Panc1 (cell line): ENCODE measurements around the gene TBC1D8B. TPM values are rescaled to one million over a fixed set of nuclear protein-coding genes. Genes with fewer than 3 reads are reported as not detected.
"Not testable (repeated sequence)": the region's sequence is repeated elsewhere in the genome, so short reads cannot be mapped to it uniquely, and the experiment has no call there.

Experiments
- ATAC-seq: fragments of 200-7000 bp; cut with Tn5 transposase; 2 replicates; pipeline ENCODE4 v1.9.1; 2020; ENCODE audit warnings: mild to moderate bottlenecking, moderate library complexity
- BruUV-seq: library from RNA; stranded (reverse); fragments of 400-500 nt; replicated peaks from 2 replicates; lab custom pipeline; 2021; lab: Mats Ljungman, UMichigan
- CTCF ChIA-PET: fragments of 300-600 bp; sonication (Branson Sonifier 250); formaldehyde crosslinking; loops from one replicate; lab custom pipeline; 2022; ENCODE audit warnings: antibody characterized with exemption; lab: Charles Lee
- POLR2A ChIA-PET: fragments of 300-600 bp; sonication (Branson Sonifier 250); formaldehyde crosslinking; loops from one replicate; lab custom pipeline; 2022; ENCODE audit warnings: antibody characterized with exemption; lab: Charles Lee
- DNase-seq: peaks from one replicate; pipeline ENCODE4 v3.0.0-alpha.2; 2010; ENCODE audit warnings: low read depth, low spot score
- H3K27ac ChIP-seq: 2 replicates; pipeline ENCODE4 v1.5.1; 2011; ENCODE audit warnings: mild to moderate bottlenecking, low read length, inconsistent platforms
- H3K27me3 ChIP-seq: fragments of 200-500 bp; sonication (Bioruptor generic); 2 replicates; pipeline ENCODE4 v1.6.0; 2014; ENCODE audit warnings: low read length, inconsistent platforms; ENCODE audit not compliant: control insufficient read depth, insufficient read depth
- H3K36me3 ChIP-seq: fragments of 200-500 bp; sonication (Bioruptor generic); 2 replicates; pipeline ENCODE4 v1.5.1; 2014; ENCODE audit warnings: inconsistent platforms, mild to moderate bottlenecking, low read length, moderate library complexity; ENCODE audit not compliant: control insufficient read depth, insufficient read depth
- H3K4me1 ChIP-seq: 2 replicates; pipeline ENCODE4 v1.5.1; 2011; ENCODE audit warnings: inconsistent platforms, mild to moderate bottlenecking, low read length, moderate library complexity; ENCODE audit not compliant: control insufficient read depth, insufficient read depth
- H3K4me3 ChIP-seq, 2 experiments: 2 replicates each; pipeline ENCODE4 v1.5.1; 2011 to 2012; ENCODE audit warnings: low read depth in 2 of 2, low read length in 2 of 2, mild to moderate bottlenecking in 2 of 2, inconsistent platforms in 1 of 2, moderate library complexity in 1 of 2
- H3K9me3 ChIP-seq: fragments of 200-500 bp; sonication (Bioruptor generic); 2 replicates; pipeline ENCODE4 v1.5.1; 2014; ENCODE audit warnings: low read depth, mild to moderate bottlenecking, inconsistent platforms, low read length, moderate library complexity; ENCODE audit not compliant: control insufficient read depth, insufficient read depth
- POLR2AphosphoS5 ChIP-seq: IDR thresholded peaks from 2 replicates; pipeline ENCODE4 v1.6.1; 2012; ENCODE audit warnings: mild to moderate bottlenecking, low read depth, low read length, moderate library complexity
- SIN3A ChIP-seq: IDR thresholded peaks from 2 replicates; pipeline ENCODE4 v1.6.1; 2012; ENCODE audit warnings: low read depth, mild to moderate bottlenecking, low read length, moderate library complexity, borderline replicate concordance; ENCODE audit not compliant: insufficient read depth
- TCF7L2 ChIP-seq: IDR thresholded peaks from 2 replicates; pipeline ENCODE4 v1.6.1; 2011; ENCODE audit warnings: mild to moderate bottlenecking, low read depth, low read length, inconsistent platforms
- in situ Hi-C: cut with HindIII; loops from 2 replicates; pipeline ENCODE4 v1.10.0; 2016; ENCODE audit warnings: low sequenced_read_pairs, low pct_unique_long_range_greater_than_20kb
- intact Hi-C: fragments of 100-400 bp; cut with micrococcal nuclease; formaldehyde crosslinking; loops from one replicate; pipeline ENCODE4 v1.10.0; 2022; ENCODE audit not compliant: unreplicated experiment
- total RNA-seq: library from RNA; stranded (reverse); gene quantifications from one replicate; pipeline ENCODE4 v1.2.1, GENCODE V29; 2021; ENCODE audit not compliant: unreplicated experiment
- TF ChIP-seq, protein P1 (sequence below), 2 experiments: IDR thresholded peaks; 2 replicates each; pipeline ENCODE4 v1.6.1; 2011 to 2012; ENCODE audit warnings: low read depth in 2 of 2, control low read depth in 1 of 2, low read length in 1 of 2, mild to moderate bottlenecking in 1 of 2, moderate library complexity in 1 of 2; ENCODE audit not compliant: insufficient read depth in 1 of 2
- TF ChIP-seq, protein P2 (sequence below): fragments of 450-650 bp; IDR thresholded peaks from 2 replicates; pipeline ENCODE4 v1.5.1; 2017; ENCODE audit warnings: mild to moderate bottlenecking

Gene TBC1D8B
- total RNA-seq, 1 experiment from 2014 or later, result 8.9 TPM

DNA sequence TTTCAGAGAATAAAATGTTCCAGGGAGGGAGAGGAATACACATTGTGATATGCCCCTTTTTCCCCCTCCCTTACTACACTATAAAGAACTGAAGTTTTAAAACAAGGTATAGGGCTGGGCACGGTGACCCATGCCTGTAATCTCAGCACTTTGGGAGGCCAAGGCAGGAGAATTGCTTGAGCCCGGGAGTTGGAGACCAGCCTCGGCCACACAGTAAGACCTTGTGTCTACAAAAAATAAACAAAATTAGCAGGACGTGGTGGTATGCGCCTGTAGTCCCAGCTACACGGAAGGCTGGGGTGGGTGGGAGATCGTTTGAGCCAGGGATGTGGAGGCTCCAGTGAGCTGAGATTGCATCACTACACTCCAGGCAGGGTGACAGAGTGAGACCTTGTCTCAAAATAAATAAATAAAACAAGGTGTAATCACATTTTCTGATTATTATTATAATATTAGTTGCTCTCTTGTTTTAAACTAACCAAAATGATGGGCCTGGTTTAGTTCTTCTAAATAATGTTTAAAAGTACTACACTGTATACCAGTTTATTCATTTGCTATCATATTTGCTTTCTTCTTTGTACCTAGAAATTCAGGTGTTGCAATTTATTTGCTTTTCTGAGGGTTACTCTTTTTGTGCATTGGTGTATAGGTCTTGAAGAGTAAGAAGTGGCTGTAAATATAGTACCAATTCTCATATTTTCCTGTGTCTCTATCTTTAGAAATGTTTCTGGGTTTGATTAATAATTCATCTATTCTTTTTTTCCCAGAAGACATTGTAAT lies 8.8 kb downstream of the TBC1D8B start:
- no peak overlapping the region for H3K27ac ChIP-seq
- no peak for DNase-seq
- intact Hi-C loops, result no loop called here
- no peaks in the 10 kb centered on the region for H3K36me3 ChIP-seq
- no TSS peak for BruUV-seq
- TF ChIP-seq SIN3A (no peak), POLR2AphosphoS5 (no peak), TCF7L2 (no peak)
- TF ChIP-seq, protein P1, sequence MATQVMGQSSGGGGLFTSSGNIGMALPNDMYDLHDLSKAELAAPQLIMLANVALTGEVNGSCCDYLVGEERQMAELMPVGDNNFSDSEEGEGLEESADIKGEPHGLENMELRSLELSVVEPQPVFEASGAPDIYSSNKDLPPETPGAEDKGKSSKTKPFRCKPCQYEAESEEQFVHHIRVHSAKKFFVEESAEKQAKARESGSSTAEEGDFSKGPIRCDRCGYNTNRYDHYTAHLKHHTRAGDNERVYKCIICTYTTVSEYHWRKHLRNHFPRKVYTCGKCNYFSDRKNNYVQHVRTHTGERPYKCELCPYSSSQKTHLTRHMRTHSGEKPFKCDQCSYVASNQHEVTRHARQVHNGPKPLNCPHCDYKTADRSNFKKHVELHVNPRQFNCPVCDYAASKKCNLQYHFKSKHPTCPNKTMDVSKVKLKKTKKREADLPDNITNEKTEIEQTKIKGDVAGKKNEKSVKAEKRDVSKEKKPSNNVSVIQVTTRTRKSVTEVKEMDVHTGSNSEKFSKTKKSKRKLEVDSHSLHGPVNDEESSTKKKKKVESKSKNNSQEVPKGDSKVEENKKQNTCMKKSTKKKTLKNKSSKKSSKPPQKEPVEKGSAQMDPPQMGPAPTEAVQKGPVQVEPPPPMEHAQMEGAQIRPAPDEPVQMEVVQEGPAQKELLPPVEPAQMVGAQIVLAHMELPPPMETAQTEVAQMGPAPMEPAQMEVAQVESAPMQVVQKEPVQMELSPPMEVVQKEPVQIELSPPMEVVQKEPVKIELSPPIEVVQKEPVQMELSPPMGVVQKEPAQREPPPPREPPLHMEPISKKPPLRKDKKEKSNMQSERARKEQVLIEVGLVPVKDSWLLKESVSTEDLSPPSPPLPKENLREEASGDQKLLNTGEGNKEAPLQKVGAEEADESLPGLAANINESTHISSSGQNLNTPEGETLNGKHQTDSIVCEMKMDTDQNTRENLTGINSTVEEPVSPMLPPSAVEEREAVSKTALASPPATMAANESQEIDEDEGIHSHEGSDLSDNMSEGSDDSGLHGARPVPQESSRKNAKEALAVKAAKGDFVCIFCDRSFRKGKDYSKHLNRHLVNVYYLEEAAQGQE (IDR thresholded peaks at IDR 0.05; ENCODE audit: insufficient read depth in 1 of 2, low read depth in 2 of 2, low read length in 1 of 2), result no peak
- TF ChIP-seq, protein P2, sequence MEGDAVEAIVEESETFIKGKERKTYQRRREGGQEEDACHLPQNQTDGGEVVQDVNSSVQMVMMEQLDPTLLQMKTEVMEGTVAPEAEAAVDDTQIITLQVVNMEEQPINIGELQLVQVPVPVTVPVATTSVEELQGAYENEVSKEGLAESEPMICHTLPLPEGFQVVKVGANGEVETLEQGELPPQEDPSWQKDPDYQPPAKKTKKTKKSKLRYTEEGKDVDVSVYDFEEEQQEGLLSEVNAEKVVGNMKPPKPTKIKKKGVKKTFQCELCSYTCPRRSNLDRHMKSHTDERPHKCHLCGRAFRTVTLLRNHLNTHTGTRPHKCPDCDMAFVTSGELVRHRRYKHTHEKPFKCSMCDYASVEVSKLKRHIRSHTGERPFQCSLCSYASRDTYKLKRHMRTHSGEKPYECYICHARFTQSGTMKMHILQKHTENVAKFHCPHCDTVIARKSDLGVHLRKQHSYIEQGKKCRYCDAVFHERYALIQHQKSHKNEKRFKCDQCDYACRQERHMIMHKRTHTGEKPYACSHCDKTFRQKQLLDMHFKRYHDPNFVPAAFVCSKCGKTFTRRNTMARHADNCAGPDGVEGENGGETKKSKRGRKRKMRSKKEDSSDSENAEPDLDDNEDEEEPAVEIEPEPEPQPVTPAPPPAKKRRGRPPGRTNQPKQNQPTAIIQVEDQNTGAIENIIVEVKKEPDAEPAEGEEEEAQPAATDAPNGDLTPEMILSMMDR, result no peak
- no peaks in the 10 kb centered on the region for H3K4me1 ChIP-seq
- no peaks in the 10 kb centered on the region for H3K27me3 ChIP-seq
- no peak overlapping the region for H3K4me3 ChIP-seq
- POLR2A ChIA-PET, result no interaction called here
- no peak for ATAC-seq
- no peaks in the 10 kb centered on the region for H3K9me3 ChIP-seq
- in situ Hi-C loops, result no loop called here
- CTCF ChIA-PET, result no interaction called here

DNA sequence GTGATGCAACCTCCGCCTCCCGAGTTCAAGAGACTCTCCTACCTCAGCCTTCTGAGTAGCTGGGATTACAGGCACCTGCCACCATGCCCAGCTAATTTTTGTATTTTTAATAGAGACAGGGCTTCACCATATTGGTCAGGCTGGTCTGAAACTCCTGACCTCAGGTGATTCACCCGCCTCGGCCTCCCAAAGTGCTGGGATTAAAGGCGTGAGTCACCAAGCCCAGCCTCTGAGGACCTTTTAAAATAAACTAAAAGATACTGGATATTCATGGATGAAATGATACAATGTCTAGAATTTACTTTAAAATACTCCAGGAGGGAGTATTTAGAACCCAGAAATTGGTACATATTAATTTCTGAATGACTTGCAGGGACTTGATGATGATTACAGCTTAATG lies 10.5 kb downstream of the TBC1D8B start:
- H3K36me3 ChIP-seq, BruUV-seq, in situ Hi-C loops, H3K4me1 ChIP-seq, CTCF ChIA-PET, POLR2A ChIA-PET, DNase-seq, H3K27me3 ChIP-seq, H3K9me3 ChIP-seq, H3K4me3 ChIP-seq, H3K27ac ChIP-seq, intact Hi-C loops, ATAC-seq: not testable (repeated sequence)

DNA sequence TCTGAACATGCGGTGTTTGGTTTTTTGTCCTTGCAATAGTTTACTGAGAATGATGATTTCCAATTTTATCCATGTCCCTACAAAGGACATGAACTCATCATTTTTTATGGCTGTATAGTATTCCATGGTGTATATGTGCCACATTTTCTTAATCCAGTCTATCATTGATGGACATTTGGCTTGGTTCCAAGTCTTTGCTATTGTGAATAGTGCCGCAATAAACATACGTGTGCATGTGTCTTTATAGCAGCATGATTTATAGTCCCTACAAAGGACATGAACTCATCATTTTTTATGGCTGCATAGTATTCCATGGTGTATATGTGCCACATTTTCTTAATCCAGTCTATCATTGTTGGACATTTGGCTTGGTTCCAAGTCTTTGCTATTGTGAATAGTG lies 11.6 kb downstream of the TBC1D8B start:
- H3K4me3 ChIP-seq, H3K9me3 ChIP-seq, H3K27me3 ChIP-seq, in situ Hi-C loops, BruUV-seq, POLR2A ChIA-PET, H3K4me1 ChIP-seq, CTCF ChIA-PET, ATAC-seq, DNase-seq, H3K36me3 ChIP-seq, H3K27ac ChIP-seq, intact Hi-C loops: not testable (repeated sequence)
